Heart left ventricle (tissue), 16 donors: ENCODE results near the gene FOXN4. TPM values are rescaled to one million over a fixed set of nuclear protein-coding genes. Genes with fewer than 3 reads are reported as not detected.
A peak's percentile ranks its signal among the peaks of the same experiment; 100 is the strongest.

ENCODE experiments used
- ATAC-seq, 4 donors: fragments of 200-7000 bp; cut with Tn5 transposase; one replicate each; pipeline ENCODE4 v1.9.1; 2020 to 2022; ENCODE audit warnings: moderate library complexity in 4 of 4, mild to moderate bottlenecking in 3 of 4, moderate number of reproducible peaks in 1 of 4
- DNase-seq, 5 donors: peaks; one replicate each; pipeline ENCODE4 v3.0.0-alpha.2; 2020
- H3K27ac ChIP-seq, 12 donors: fragments of 200-600 bp; sonication (generic) in 4 of 12; one replicate each; pipeline versions ENCODE4 v1.5.0 to v1.8.0; 2016 to 2022; ENCODE audit warnings: mild to moderate bottlenecking in 2 of 12
- H3K27me3 ChIP-seq, 9 donors: fragments of 200-600 bp; sonication (generic) in 2 of 9; one replicate each; pipeline versions ENCODE4 v1.5.1 to v1.8.0; 2016 to 2022; ENCODE audit warnings: mild to moderate bottlenecking in 3 of 9
- H3K36me3 ChIP-seq, 9 donors: fragments of 200-600 bp; sonication (generic) in 2 of 9; one replicate each; pipeline versions ENCODE4 v1.5.0 to v1.8.0; 2018 to 2022; ENCODE audit warnings: mild to moderate bottlenecking in 2 of 9
- H3K4me1 ChIP-seq, 12 donors: fragments of 200-600 bp; sonication (generic) in 4 of 12; one replicate each; pipeline versions ENCODE4 v1.5.0 to v1.8.0; 2016 to 2022; ENCODE audit warnings: mild to moderate bottlenecking in 3 of 12
- H3K4me3 ChIP-seq, 12 donors: fragments of 200-600 bp; sonication (generic) in 4 of 12; one replicate each; pipeline versions ENCODE4 v1.5.0 to v1.8.0; 2017 to 2022; ENCODE audit warnings: mild to moderate bottlenecking in 9 of 12, moderate library complexity in 4 of 12
- H3K9me3 ChIP-seq, 12 donors: fragments of 200-600 bp; sonication (generic) in 4 of 12; one replicate each; pipeline versions ENCODE4 v1.5.0 to v1.8.0; 2016 to 2022; ENCODE audit warnings: mild to moderate bottlenecking in 1 of 12
- POLR2A ChIP-seq, 2 donors: fragments of 450-650 bp; IDR thresholded peaks; one replicate each; pipeline ENCODE4 v1.6.1; 2017; ENCODE audit warnings: antibody characterized with exemption in 2 of 2, mild to moderate bottlenecking in 2 of 2, moderate library complexity in 2 of 2
- WGBS, 4 donors: extraction: QIAGEN DNeasy Blood & Tissue Kit in 2 of 4; methylation state at CpG; one replicate each; pipeline versions ENCODE4 v1.1.5 to v1.1.7; 2013 to 2018; 5-methylcytosine and 5-hydroxymethylcytosine counted together
- intact Hi-C, 10 donors: fragments of 100-400 bp; cut with DNase I; formaldehyde crosslinking; loops; one replicate each; pipeline versions ENCODE4 v1.11.1 to v1.14.2; 2022
- polyA plus RNA-seq, 2 donors: library from polyadenylated mRNA; stranded (reverse); fragments of 200-250 nt; gene quantifications; one replicate each; pipeline ENCODE4 v1.2.3, GENCODE V29; 2013
- total RNA-seq, 9 donors: library from RNA; depleted of rRNA in 2 of 9; stranded (reverse); fragments of >200 nt in 2 of 9; fragmentation: NEBNext Ultra II Directional in 3 of 9; extraction: Animal tissue kit (Norgen Biotek cat#: 25700) in 3 of 9; gene quantifications; one replicate each; pipeline versions ENCODE4 v1.1.0 to v1.2.4, GENCODE V29; 2016 to 2023
- TF ChIP-seq, protein P1 (sequence below), 12 donors: fragments of 200-600 bp; sonication (generic) in 4 of 12; IDR thresholded peaks; one replicate each; pipeline versions ENCODE4 v1.5.0 to v1.8.0; 2018 to 2022; ENCODE audit warnings: antibody characterized with exemption in 12 of 12, mild to moderate bottlenecking in 5 of 12
- donor health status: ischemic (EF 13 %, LVEDD 7.1; RV severe dilation, severe dysfunction).
- donor health status: healthy with polysubstance abuse.
- donor health status: DM: no; HTN: yes; CAD: no.
- donor health status: DM: no; HTN: no; CAD: no.
- donor health status: ischemic (EF 25% LVEDD 6.9; RV normal size, moderate dysfunction).
- donor health status: ischemic (EF 25% LVEDD 5.7; RV mildly dilated, moderate dysfunction).
- donor health status: healthy.
- donor health status: DM: yes; HTN: yes; CAD: no.
- donor health status: ischemic (EF 35%, LVEDD 5.7; RV mildly dilated, moderate dysfunction).
- donor health status: nonischemic (EF 11% LVEDD 7.7; RV severe dilation, severe dysfunction).
- donor health status: DM: yes; HTN: yes; CAD: no.
- donor health status: PGD.
- donor health status: ischemic (EF 29% LVEDD 5.4; RV normal size, mild dysfunction).
- donor health status: nonischemic (EF 23%, LVEDD 6.1; RV moderate dilation, normal function).

Gene FOXN4
- total and polyA plus RNA-seq, 11 donors, result not detected

GRCh38 chr12:109244073-109244472, 65.0 kb downstream of the FOXN4 start:
- WGBS, 4 donors, result 62 to 74% (median 73%) methylated on average over 5 of the region's 5 CpGs
- Histone ChIP-seq H3K4me3 (no peak overlapping the region), H3K27me3 (no peaks in the 10 kb centered on the region), H3K36me3 (peaks cover 3 to 100% (median 96%) of the 10 kb centered on the region in 9 donors), H3K9me3 (no peaks in the 10 kb centered on the region), H3K4me1 (no peaks in the 10 kb centered on the region), H3K27ac (no peak overlapping the region)
- intact Hi-C loops, result loop anchor here in 1 of 10 donors (5.0 kb wide), 1 partner anchor 37 kb away; no protein-coding TSS in a partner anchor
- TF ChIP-seq, protein P1, sequence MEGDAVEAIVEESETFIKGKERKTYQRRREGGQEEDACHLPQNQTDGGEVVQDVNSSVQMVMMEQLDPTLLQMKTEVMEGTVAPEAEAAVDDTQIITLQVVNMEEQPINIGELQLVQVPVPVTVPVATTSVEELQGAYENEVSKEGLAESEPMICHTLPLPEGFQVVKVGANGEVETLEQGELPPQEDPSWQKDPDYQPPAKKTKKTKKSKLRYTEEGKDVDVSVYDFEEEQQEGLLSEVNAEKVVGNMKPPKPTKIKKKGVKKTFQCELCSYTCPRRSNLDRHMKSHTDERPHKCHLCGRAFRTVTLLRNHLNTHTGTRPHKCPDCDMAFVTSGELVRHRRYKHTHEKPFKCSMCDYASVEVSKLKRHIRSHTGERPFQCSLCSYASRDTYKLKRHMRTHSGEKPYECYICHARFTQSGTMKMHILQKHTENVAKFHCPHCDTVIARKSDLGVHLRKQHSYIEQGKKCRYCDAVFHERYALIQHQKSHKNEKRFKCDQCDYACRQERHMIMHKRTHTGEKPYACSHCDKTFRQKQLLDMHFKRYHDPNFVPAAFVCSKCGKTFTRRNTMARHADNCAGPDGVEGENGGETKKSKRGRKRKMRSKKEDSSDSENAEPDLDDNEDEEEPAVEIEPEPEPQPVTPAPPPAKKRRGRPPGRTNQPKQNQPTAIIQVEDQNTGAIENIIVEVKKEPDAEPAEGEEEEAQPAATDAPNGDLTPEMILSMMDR (IDR thresholded peaks at IDR 0.05), result no peak
- no peak for TF ChIP-seq POLR2A (IDR thresholded peaks at IDR 0.05)
- DNase-seq (no peak), ATAC-seq (peak in 1 of 4 donors; percentile 23)

DNA sequence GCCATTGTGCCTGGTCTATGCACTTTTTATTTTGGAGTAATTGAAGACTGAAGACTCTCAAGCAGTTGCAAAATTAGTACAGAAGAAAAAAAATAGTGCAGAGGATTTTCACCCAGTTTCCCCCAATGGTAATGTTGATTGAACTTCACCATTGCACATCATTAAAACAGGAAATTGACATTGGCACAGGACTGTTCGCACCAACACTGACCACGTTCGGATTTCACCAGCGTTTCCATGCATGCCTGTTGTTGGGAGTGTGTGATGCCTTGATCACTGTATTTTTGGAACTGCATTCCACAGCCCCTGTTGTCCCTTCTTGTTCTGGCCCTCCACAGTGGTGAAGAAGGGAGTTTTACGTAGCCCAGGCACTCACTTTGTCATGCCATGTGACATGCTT, 67.1 kb downstream of the FOXN4 start:
- Histone ChIP-seq H3K4me3 (no peak overlapping the region), H3K27ac (no peak overlapping the region), H3K9me3 (no peaks in the 10 kb centered on the region), H3K4me1 (no peaks in the 10 kb centered on the region), H3K36me3 (peaks cover 3 to 100% (median 94%) of the 10 kb centered on the region in 9 donors), H3K27me3 (no peaks in the 10 kb centered on the region)
- DNase-seq (no peak), ATAC-seq (no peak)
- intact Hi-C loops, result loop anchor here in 1 of 10 donors (5.0 kb wide), 1 partner anchor 35 kb away; no protein-coding TSS in a partner anchor
- TF ChIP-seq, protein P1 (IDR thresholded peaks at IDR 0.05), result no peak
- WGBS, 4 donors, result 70 to 74% (median 70%) methylated on average over 5 of the region's 5 CpGs

DNA sequence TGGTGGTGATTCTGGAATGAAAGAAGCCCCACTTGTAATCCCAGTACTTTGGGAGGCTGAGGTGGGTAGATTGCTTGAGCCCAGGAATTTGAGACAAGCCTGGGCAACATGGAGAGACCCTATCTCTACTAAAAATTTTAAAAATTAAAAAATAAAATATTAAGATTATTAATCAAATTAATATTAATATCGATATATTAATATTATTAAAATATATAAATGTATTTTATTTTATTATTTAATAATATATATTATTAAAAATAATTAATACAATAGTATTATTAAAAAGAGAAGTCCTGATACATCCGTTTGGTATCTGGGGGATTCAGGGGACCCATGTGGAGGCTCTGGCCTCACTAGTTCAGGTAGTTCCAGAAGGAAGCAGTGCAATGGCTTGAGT, 68.7 kb downstream of the FOXN4 start:
- Histone ChIP-seq H3K27me3 (no peaks in the 10 kb centered on the region), H3K27ac (no peak overlapping the region), H3K36me3 (peaks cover 0 to 100% (median 94%) of the 10 kb centered on the region in 9 donors), H3K4me1 (no peaks in the 10 kb centered on the region), H3K9me3 (no peaks in the 10 kb centered on the region), H3K4me3 (no peak overlapping the region)
- ATAC-seq (no peak), DNase-seq (no peak)
- WGBS, 4 donors, result 94 to 97% (median 95%) methylated on average over 2 of the region's 2 CpGs
- TF ChIP-seq POLR2A (IDR thresholded peaks at IDR 0.05), result no peak
- TF ChIP-seq, protein P1 (IDR thresholded peaks at IDR 0.05), result no peak
- intact Hi-C loops, result loop anchor here in 1 of 10 donors (5.0 kb wide), 1 partner anchor 33 kb away; no protein-coding TSS in a partner anchor

DNA sequence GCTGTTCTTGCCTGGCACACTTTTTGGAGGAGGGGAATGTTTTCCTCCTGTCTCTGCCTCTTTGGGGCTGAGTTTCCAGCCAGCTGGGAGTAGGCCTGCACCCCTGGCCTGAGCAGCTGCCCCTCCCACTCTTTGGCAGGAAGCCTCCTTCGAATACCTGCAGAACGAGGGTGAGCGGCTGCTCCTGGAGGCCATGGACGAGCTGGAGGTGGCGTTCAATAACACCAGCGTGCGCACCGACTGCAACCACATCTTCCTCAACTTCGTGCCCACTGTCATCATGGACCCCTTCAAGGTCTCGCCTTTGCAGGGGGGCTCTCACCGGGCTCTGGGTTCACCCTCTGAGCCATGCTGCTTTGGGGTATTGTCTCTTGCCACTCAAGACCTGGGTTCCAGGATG, 69.4 kb downstream of the FOXN4 start:
- intact Hi-C loops, result loop anchor here in 2 of 10 donors (5.0 to 10.0 kb wide), 2 partner anchors 32 to 55 kb away; no protein-coding TSS in a partner anchor
- DNase-seq, result no peak
- peaks cover 0 to 100% (median 94%) of the 10 kb centered on the region in 9 donors for H3K36me3 ChIP-seq
- TF ChIP-seq POLR2A (IDR thresholded peaks at IDR 0.05), result no peak
- TF ChIP-seq, protein P1 (IDR thresholded peaks at IDR 0.05), result no peak
- no peaks in the 10 kb centered on the region for H3K4me1 ChIP-seq
- no peak overlapping the region for H3K27ac ChIP-seq
- WGBS, 4 donors, result 71 to 84% (median 81%) methylated on average over 10 to 11 of the region's 11 CpGs
- peak in 1 of 4 donors; percentile 37 for ATAC-seq
- no peaks in the 10 kb centered on the region for H3K9me3 ChIP-seq
- no peak overlapping the region for H3K4me3 ChIP-seq
- H3K27me3 ChIP-seq, result no peaks in the 10 kb centered on the region
